ENCODE results near the gene MEX3D.

GRCh38 chr19:1609103-1609396 is 40.9 kb upstream of the MEX3D start:
- TF ChIP-seq CTCF (conservative IDR thresholded peaks at IDR 0.05; ENCODE audit: low read length) (no peak), EZH2phosphoT487 (IDR thresholded peaks at IDR 0.05; ENCODE audit: borderline replicate concordance, low read depth, low read length) (no peak)

Measured in OCI-LY7 (cell line).